Measurements from ENCODE around the gene CHDH. TPM values are rescaled to one million over a fixed set of nuclear protein-coding genes. Genes with fewer than 3 reads are reported as not detected.

Gene CHDH
- total RNA-seq, 1 donor from 2014 or later, result 3.2 TPM

DNA sequence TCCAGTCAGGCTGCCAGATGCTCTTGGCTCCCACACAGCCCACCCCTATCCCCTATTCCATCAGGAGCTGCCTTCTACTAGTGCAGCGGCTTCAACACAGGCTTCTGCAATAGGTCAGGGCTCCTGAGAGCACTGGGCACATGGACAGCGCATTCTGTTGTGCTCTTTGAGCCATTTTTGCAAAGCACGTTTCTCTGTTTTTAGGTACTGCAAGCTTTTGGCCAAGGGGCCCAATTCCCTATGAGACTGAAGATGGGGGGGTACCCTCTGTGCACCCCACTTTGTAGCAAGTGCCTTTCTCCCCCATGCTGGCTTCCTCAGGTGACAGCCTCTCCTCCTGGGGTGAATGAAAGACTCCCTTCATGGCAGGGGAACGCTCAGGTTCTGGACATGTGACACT is 31.2 kb downstream of the CHDH start:
- H3K27me3 Mint-ChIP-seq (ENCODE audit: low read depth), result no peaks in the 10 kb centered on the region
- no peak overlapping the region for H3K4me3 Mint-ChIP-seq
- no peaks in the 10 kb centered on the region for H3K9me3 Mint-ChIP-seq
- TF ChIP-seq, protein P1, sequence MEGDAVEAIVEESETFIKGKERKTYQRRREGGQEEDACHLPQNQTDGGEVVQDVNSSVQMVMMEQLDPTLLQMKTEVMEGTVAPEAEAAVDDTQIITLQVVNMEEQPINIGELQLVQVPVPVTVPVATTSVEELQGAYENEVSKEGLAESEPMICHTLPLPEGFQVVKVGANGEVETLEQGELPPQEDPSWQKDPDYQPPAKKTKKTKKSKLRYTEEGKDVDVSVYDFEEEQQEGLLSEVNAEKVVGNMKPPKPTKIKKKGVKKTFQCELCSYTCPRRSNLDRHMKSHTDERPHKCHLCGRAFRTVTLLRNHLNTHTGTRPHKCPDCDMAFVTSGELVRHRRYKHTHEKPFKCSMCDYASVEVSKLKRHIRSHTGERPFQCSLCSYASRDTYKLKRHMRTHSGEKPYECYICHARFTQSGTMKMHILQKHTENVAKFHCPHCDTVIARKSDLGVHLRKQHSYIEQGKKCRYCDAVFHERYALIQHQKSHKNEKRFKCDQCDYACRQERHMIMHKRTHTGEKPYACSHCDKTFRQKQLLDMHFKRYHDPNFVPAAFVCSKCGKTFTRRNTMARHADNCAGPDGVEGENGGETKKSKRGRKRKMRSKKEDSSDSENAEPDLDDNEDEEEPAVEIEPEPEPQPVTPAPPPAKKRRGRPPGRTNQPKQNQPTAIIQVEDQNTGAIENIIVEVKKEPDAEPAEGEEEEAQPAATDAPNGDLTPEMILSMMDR (IDR thresholded peaks at IDR 0.05; ENCODE audit: unreplicated experiment), result no peak
- no peaks in the 10 kb centered on the region for H3K36me3 Mint-ChIP-seq
- DNase-seq (ENCODE audit: low spot score in 2 of 2, unreplicated experiment in 2 of 2), result peak in 1 of 2 experiments; percentile 17
- no peaks in the 10 kb centered on the region for H3K4me1 Mint-ChIP-seq
- H3K27ac Mint-ChIP-seq, result no peak overlapping the region

DNA sequence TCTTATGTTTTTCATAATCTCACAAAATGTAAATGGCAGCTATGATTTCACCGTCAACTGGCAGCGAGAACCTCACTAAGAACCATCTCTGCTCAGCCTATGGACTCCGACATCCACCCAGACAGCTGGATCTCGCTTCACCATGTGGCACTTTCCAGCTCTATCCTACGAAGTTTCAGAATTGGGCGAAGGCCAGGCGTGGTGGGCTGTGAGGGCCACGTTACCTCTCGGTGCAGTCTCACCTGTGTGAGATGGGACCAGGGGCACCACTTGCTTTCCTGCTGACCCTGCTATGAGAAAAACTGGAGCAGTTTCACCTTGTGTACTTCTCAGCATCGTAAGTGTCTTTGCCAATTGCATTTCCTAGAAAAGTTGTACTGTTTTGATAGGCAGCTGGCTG is 32.3 kb downstream of the CHDH start:
- TF ChIP-seq, protein P1 (IDR thresholded peaks at IDR 0.05; ENCODE audit: unreplicated experiment), result no peak
- no peaks in the 10 kb centered on the region for H3K9me3 Mint-ChIP-seq
- peak in 1 of 2 experiments; percentile 9 for DNase-seq (ENCODE audit: low spot score in 2 of 2, unreplicated experiment in 2 of 2)
- no peak overlapping the region for H3K27ac Mint-ChIP-seq
- H3K4me1 Mint-ChIP-seq, result no peaks in the 10 kb centered on the region
- H3K4me3 Mint-ChIP-seq, result no peak overlapping the region
- H3K36me3 Mint-ChIP-seq, result no peaks in the 10 kb centered on the region
- no peaks in the 10 kb centered on the region for H3K27me3 Mint-ChIP-seq (ENCODE audit: low read depth)

- no peak for DNase-seq (ENCODE audit: low spot score in 2 of 2, unreplicated experiment in 2 of 2)
- Mint-ChIP-seq H3K4me3 (no peak overlapping the region), H3K36me3 (no peaks in the 10 kb centered on the region), H3K27me3 (ENCODE audit: low read depth) (no peaks in the 10 kb centered on the region), H3K9me3 (no peaks in the 10 kb centered on the region), H3K4me1 (no peaks in the 10 kb centered on the region), H3K27ac (no peak overlapping the region)
- TF ChIP-seq, protein P1 (IDR thresholded peaks at IDR 0.05; ENCODE audit: unreplicated experiment), result no peak
Measured at GRCh38 chr3:53813229-53813628, 33.0 kb downstream of the CHDH start.

DNA sequence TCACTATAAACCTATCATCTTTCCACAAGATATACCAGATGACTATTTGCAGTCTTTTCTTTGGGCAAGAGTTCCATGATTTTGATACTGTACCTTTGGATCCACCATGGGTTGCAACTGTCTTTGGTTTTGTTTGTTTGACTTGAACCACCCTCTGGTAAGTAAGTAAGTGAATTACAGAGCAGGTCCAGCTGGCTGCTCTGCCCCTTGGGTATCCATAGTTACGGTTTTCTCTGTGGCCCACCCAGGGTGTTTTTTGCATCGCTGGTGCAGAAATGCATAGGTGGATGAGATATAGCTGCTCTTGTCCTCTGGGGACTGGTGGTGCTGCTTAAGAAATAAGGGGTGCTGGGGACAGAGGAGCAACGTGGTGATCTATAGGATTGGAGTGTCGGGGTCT is 33.8 kb downstream of the CHDH start:
- Mint-ChIP-seq H3K4me3 (no peak overlapping the region), H3K36me3 (no peaks in the 10 kb centered on the region), H3K4me1 (peaks cover 2% of the 10 kb centered on the region), H3K27me3 (ENCODE audit: low read depth) (no peaks in the 10 kb centered on the region), H3K9me3 (no peaks in the 10 kb centered on the region), H3K27ac (no peak overlapping the region)
- TF ChIP-seq, protein P1 (IDR thresholded peaks at IDR 0.05; ENCODE audit: unreplicated experiment), result no peak
- peak in 1 of 2 experiments; percentile 10 for DNase-seq (ENCODE audit: low spot score in 2 of 2, unreplicated experiment in 2 of 2)

DNA sequence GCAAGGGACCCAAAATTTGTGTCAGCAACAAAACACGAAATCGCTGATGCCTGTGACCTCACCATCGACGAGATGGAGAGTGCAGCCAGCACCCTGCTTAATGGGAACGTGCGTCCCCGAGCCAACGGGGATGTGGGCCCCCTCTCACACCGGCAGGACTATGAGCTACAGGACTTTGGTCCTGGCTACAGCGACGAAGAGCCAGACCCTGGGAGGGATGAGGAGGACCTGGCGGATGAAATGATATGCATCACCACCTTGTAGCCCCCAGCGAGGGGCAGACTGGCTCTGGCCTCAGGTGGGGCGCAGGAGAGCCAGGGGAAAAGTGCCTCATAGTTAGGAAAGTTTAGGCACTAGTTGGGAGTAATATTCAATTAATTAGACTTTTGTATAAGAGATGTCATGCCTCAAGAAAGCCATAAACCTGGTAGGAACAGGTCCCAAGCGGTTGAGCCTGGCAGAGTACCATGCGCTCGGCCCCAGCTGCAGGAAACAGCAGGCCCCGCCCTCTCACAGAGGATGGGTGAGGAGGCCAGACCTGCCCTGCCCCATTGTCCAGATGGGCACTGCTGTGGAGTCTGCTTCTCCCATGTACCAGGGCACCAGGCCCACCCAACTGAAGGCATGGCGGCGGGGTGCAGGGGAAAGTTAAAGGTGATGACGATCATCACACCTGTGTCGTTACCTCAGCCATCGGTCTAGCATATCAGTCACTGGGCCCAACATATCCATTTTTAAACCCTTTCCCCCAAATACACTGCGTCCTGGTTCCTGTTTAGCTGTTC is 34.9 kb downstream of the CHDH start:
- Mint-ChIP-seq H3K27ac (no peak overlapping the region), H3K36me3 (no peaks in the 10 kb centered on the region), H3K27me3 (ENCODE audit: low read depth) (no peaks in the 10 kb centered on the region), H3K4me1 (peaks cover 11% of the 10 kb centered on the region), H3K4me3 (no peak overlapping the region), H3K9me3 (no peaks in the 10 kb centered on the region)
- TF ChIP-seq, protein P1 (IDR thresholded peaks at IDR 0.05; ENCODE audit: unreplicated experiment), result no peak
- peak in 1 of 2 experiments; percentile 26 for DNase-seq (ENCODE audit: low spot score in 2 of 2, unreplicated experiment in 2 of 2)
